Liver (tissue), 9 donors: ENCODE results near the gene LHFPL2. TPM values are rescaled to one million over a fixed set of nuclear protein-coding genes. Genes with fewer than 3 reads are reported as not detected.

Experiments
- DNase-seq: peaks from one replicate; pipeline ENCODE4 v3.0.0-alpha.2; 2017; ENCODE audit warnings: low spot score
- H3K27ac ChIP-seq, 2 donors: one replicate each; pipeline ENCODE4 v1.7.0; 2013; ENCODE audit warnings: inconsistent platforms in 2 of 2, low read length in 2 of 2, control low read depth in 1 of 2, low read depth in 1 of 2, mild to moderate bottlenecking in 1 of 2
- H3K27me3 ChIP-seq, 4 donors: one replicate each; pipeline versions ENCODE4 v1.6.1 to v1.7.0; 2013; ENCODE audit warnings: low read length in 3 of 4, inconsistent platforms in 1 of 4, mild to moderate bottlenecking in 1 of 4, moderate library complexity in 1 of 4; ENCODE audit not compliant: control insufficient read depth in 4 of 4, insufficient read depth in 4 of 4
- H3K36me3 ChIP-seq, 4 donors: one replicate each; pipeline versions ENCODE4 v1.6.1 to v1.7.0; 2013; ENCODE audit warnings: low read length in 3 of 4, mild to moderate bottlenecking in 3 of 4, low read depth in 1 of 4, moderate library complexity in 1 of 4; ENCODE audit not compliant: control insufficient read depth in 4 of 4, insufficient read depth in 3 of 4
- H3K4me1 ChIP-seq, 4 donors: one replicate each; pipeline versions ENCODE4 v1.6.1 to v1.7.0; 2013; ENCODE audit warnings: low read length in 3 of 4, mild to moderate bottlenecking in 3 of 4, moderate library complexity in 1 of 4; ENCODE audit not compliant: control insufficient read depth in 4 of 4, insufficient read depth in 4 of 4
- H3K4me3 ChIP-seq, 3 donors: one replicate each; pipeline versions ENCODE4 v1.6.1 to v1.7.0; 2013; ENCODE audit warnings: low read length in 3 of 3, control low read depth in 1 of 3, low read depth in 1 of 3, mild to moderate bottlenecking in 1 of 3
- H3K9ac ChIP-seq, 2 donors: one replicate each; pipeline ENCODE4 v1.7.0; 2013; ENCODE audit warnings: low read length in 2 of 2, mild to moderate bottlenecking in 2 of 2, moderate library complexity in 2 of 2, control low read depth in 1 of 2, low read depth in 1 of 2
- H3K9me3 ChIP-seq, 4 donors: one replicate each; pipeline versions ENCODE4 v1.6.1 to v1.7.0; 2013; ENCODE audit warnings: low read length in 3 of 4; ENCODE audit not compliant: control insufficient read depth in 4 of 4
- ATF3 ChIP-seq: IDR thresholded peaks from 2 replicates; pipeline ENCODE4 v1.6.1; 2016; ENCODE audit warnings: antibody characterized with exemption
- CTCF ChIP-seq: fragments of 150-350 bp; IDR thresholded peaks from 2 replicates; pipeline ENCODE4 v1.5.1; 2017; ENCODE audit warnings: improper control_type of control experiment, low read depth, low read length; ENCODE audit not compliant: missing input control
- EGR1 ChIP-seq, 2 donors: IDR thresholded peaks; 2 replicates each; pipeline ENCODE4 v1.6.1; 2016 to 2018; ENCODE audit warnings: antibody characterized with exemption in 2 of 2, low read depth in 2 of 2
- FOXA1 ChIP-seq: IDR thresholded peaks from 2 replicates; pipeline ENCODE4 v1.6.1; 2016; ENCODE audit warnings: antibody characterized with exemption
- GABPA ChIP-seq, 2 donors: IDR thresholded peaks in 1 of 2; conservative IDR thresholded peaks in 1 of 2; 2 replicates each; pipeline ENCODE4 v1.6.1; 2016; ENCODE audit warnings: antibody characterized with exemption in 2 of 2, mild to moderate bottlenecking in 1 of 2, moderate library complexity in 1 of 2
- HNF4A ChIP-seq, 2 donors: conservative IDR thresholded peaks; 2 replicates each; pipeline ENCODE4 v1.6.1; 2016; ENCODE audit warnings: antibody characterized with exemption in 2 of 2, mild to moderate bottlenecking in 2 of 2
- HNF4G ChIP-seq: IDR thresholded peaks from 2 replicates; pipeline ENCODE4 v1.6.1; 2016; ENCODE audit warnings: antibody characterized with exemption
- JUND ChIP-seq, 2 donors: IDR thresholded peaks; 2 replicates each; pipeline ENCODE4 v1.6.1; 2016; ENCODE audit warnings: antibody characterized with exemption in 2 of 2
- MAX ChIP-seq: IDR thresholded peaks from 2 replicates; pipeline ENCODE4 v1.6.1; 2016; ENCODE audit warnings: antibody characterized with exemption
- NR2F2 ChIP-seq: IDR thresholded peaks from 2 replicates; pipeline ENCODE4 v1.6.1; 2016; ENCODE audit warnings: antibody characterized with exemption
- RAD21 ChIP-seq, 2 donors: IDR thresholded peaks; 2 replicates each; pipeline ENCODE4 v1.6.1; 2016; ENCODE audit warnings: antibody characterized with exemption in 2 of 2, mild to moderate bottlenecking in 2 of 2
- REST ChIP-seq: IDR thresholded peaks from 2 replicates; pipeline ENCODE4 v1.6.1; 2016; ENCODE audit warnings: antibody characterized with exemption, mild to moderate bottlenecking
- RXRA ChIP-seq, 2 donors: IDR thresholded peaks; 2 replicates each; pipeline ENCODE4 v1.6.1; 2017 to 2018; ENCODE audit warnings: antibody characterized with exemption in 2 of 2, mild to moderate bottlenecking in 1 of 2
- SP1 ChIP-seq: IDR thresholded peaks from 2 replicates; pipeline ENCODE4 v1.6.1; 2018; ENCODE audit warnings: antibody characterized with exemption, mild to moderate bottlenecking
- TAF1 ChIP-seq: conservative IDR thresholded peaks from 2 replicates; pipeline ENCODE4 v1.6.1; 2016; ENCODE audit warnings: antibody characterized with exemption, mild to moderate bottlenecking
- YY1 ChIP-seq: IDR thresholded peaks from 2 replicates; pipeline ENCODE4 v1.6.1; 2016; ENCODE audit warnings: antibody characterized with exemption, mild to moderate bottlenecking
- ZBTB33 ChIP-seq: IDR thresholded peaks from 2 replicates; pipeline ENCODE4 v1.6.1; 2016; ENCODE audit warnings: antibody characterized with exemption
- WGBS: extraction: QIAGEN DNeasy Blood & Tissue Kit; methylation state at CpG from one replicate; pipeline ENCODE4 v1.1.7; 2013; 5-methylcytosine and 5-hydroxymethylcytosine counted together
- polyA plus RNA-seq, 2 donors: library from polyadenylated mRNA; stranded (reverse) in 1 of 2; unstranded in 1 of 2; fragments of 200-250 nt in 1 of 2; fragments of >200 nt in 1 of 2; fragmentation: Nextera tagmentation in 1 of 2; extraction: Ambion mirVana in 1 of 2; gene quantifications; one replicate each; pipeline versions ENCODE4 v1.2.1 to v1.2.3, GENCODE V29; 2013 to 2015
- total RNA-seq, 2 donors: library from RNA; depleted of rRNA; stranded (reverse); fragments of >200 nt; gene quantifications; one replicate each; pipeline ENCODE4 v1.2.3, GENCODE V29; 2014
- donor health status: healthy.
- donor health status: healthy.
- donor health status: healthy.
- donor health status: healthy.
- donor health status: healthy.

LHFPL2 gene
- total and polyA plus RNA-seq, 4 donors: 1.6 to 9.4 (median 5.6) TPM

GRCh38 chr5:78536661-78537196, 111.8 kb downstream of the LHFPL2 start:
- 87% methylated on average over 7 of the region's 7 CpGs for WGBS
- Histone ChIP-seq H3K4me3 (no peak overlapping the region), H3K27me3 (no peaks in the 10 kb centered on the region), H3K9me3 (no peaks in the 10 kb centered on the region), H3K36me3 (no peaks in the 10 kb centered on the region), H3K4me1 (no peaks in the 10 kb centered on the region), H3K27ac (no peak overlapping the region), H3K9ac (no peak overlapping the region)
- DNase-seq: no peak
- TF ChIP-seq NR2F2: no peak
- TF ChIP-seq ZBTB33: no peak
- TF ChIP-seq GABPA (IDR thresholded peaks at IDR 0.05 in 1 of 2, conservative IDR thresholded peaks at IDR 0.05 in 1 of 2): no peak
- no peak for TF ChIP-seq FOXA1
- TF ChIP-seq RAD21 (IDR thresholded peaks at IDR 0.05): no peak
- no peak for TF ChIP-seq MAX
- TF ChIP-seq HNF4A (conservative IDR thresholded peaks at IDR 0.05): no peak
- TF ChIP-seq YY1: no peak
- no peak for TF ChIP-seq REST
- no peak for TF ChIP-seq SP1
- TF ChIP-seq CTCF: no peak
- TF ChIP-seq EGR1 (IDR thresholded peaks at IDR 0.05; ENCODE audit: low read depth in 2 of 2): no peak
- TF ChIP-seq ATF3: no peak
- TF ChIP-seq JUND (IDR thresholded peaks at IDR 0.05): no peak
- no peak for TF ChIP-seq RXRA (IDR thresholded peaks at IDR 0.05)
- no peak for TF ChIP-seq HNF4G
- TF ChIP-seq TAF1: no peak

- Histone ChIP-seq H3K9me3 (no peaks in the 10 kb centered on the region), H3K4me1 (no peaks in the 10 kb centered on the region), H3K36me3 (no peaks in the 10 kb centered on the region), H3K27ac (no peak overlapping the region), H3K27me3 (no peaks in the 10 kb centered on the region), H3K4me3 (no peak overlapping the region), H3K9ac (no peak overlapping the region)
- no peak for DNase-seq
- WGBS: 92% methylated on average over 6 of the region's 6 CpGs
- no peak for TF ChIP-seq JUND (IDR thresholded peaks at IDR 0.05)
- no peak for TF ChIP-seq HNF4A (conservative IDR thresholded peaks at IDR 0.05)
- TF ChIP-seq REST: no peak
- TF ChIP-seq YY1: no peak
- TF ChIP-seq ZBTB33: no peak
Measured at GRCh38 chr5:78534905-78535200, 113.7 kb downstream of the LHFPL2 start.
